ENCODE data around the gene VWA5B2.

VWA5B2 gene

GRCh38 chr3:184261854-184262763 is 32.7 kb downstream of the VWA5B2 start (continued):
- TF ChIP-seq, protein P1, sequence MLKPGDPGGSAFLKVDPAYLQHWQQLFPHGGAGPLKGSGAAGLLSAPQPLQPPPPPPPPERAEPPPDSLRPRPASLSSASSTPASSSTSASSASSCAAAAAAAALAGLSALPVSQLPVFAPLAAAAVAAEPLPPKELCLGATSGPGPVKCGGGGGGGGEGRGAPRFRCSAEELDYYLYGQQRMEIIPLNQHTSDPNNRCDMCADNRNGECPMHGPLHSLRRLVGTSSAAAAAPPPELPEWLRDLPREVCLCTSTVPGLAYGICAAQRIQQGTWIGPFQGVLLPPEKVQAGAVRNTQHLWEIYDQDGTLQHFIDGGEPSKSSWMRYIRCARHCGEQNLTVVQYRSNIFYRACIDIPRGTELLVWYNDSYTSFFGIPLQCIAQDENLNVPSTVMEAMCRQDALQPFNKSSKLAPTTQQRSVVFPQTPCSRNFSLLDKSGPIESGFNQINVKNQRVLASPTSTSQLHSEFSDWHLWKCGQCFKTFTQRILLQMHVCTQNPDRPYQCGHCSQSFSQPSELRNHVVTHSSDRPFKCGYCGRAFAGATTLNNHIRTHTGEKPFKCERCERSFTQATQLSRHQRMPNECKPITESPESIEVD (tag by site-specific recombination; IDR thresholded peaks at IDR 0.05) = no peak
- TF ChIP-seq ZNF426 (tag by site-specific recombination; IDR thresholded peaks at IDR 0.05) = no peak
- TF ChIP-seq ZNF433 (tag by site-specific recombination; IDR thresholded peaks at IDR 0.05; ENCODE audit: low read depth) = no peak
- TF ChIP-seq, protein P2, sequence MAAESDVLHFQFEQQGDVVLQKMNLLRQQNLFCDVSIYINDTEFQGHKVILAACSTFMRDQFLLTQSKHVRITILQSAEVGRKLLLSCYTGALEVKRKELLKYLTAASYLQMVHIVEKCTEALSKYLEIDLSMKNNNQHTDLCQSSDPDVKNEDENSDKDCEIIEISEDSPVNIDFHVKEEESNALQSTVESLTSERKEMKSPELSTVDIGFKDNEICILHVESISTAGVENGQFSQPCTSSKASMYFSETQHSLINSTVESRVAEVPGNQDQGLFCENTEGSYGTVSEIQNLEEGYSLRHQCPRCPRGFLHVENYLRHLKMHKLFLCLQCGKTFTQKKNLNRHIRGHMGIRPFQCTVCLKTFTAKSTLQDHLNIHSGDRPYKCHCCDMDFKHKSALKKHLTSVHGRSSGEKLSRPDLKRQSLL (tag by site-specific recombination; IDR thresholded peaks at IDR 0.05) = no peak
- TF ChIP-seq ZNF292 (tag by site-specific recombination; IDR thresholded peaks at IDR 0.05; ENCODE audit: borderline replicate concordance, low read depth) = no peak
- TF ChIP-seq KLF9 (tag by site-specific recombination; IDR thresholded peaks at IDR 0.05; ENCODE audit: low read depth) = no peak
- TF ChIP-seq ZNF114 (tag by site-specific recombination; IDR thresholded peaks at IDR 0.05) = no peak
- TF ChIP-seq ZNF549 (tag by site-specific recombination; IDR thresholded peaks at IDR 0.05) = no peak
- no peak for TF ChIP-seq ZNF792 (tag by site-specific recombination; IDR thresholded peaks at IDR 0.05)
- TF ChIP-seq, protein P3, sequence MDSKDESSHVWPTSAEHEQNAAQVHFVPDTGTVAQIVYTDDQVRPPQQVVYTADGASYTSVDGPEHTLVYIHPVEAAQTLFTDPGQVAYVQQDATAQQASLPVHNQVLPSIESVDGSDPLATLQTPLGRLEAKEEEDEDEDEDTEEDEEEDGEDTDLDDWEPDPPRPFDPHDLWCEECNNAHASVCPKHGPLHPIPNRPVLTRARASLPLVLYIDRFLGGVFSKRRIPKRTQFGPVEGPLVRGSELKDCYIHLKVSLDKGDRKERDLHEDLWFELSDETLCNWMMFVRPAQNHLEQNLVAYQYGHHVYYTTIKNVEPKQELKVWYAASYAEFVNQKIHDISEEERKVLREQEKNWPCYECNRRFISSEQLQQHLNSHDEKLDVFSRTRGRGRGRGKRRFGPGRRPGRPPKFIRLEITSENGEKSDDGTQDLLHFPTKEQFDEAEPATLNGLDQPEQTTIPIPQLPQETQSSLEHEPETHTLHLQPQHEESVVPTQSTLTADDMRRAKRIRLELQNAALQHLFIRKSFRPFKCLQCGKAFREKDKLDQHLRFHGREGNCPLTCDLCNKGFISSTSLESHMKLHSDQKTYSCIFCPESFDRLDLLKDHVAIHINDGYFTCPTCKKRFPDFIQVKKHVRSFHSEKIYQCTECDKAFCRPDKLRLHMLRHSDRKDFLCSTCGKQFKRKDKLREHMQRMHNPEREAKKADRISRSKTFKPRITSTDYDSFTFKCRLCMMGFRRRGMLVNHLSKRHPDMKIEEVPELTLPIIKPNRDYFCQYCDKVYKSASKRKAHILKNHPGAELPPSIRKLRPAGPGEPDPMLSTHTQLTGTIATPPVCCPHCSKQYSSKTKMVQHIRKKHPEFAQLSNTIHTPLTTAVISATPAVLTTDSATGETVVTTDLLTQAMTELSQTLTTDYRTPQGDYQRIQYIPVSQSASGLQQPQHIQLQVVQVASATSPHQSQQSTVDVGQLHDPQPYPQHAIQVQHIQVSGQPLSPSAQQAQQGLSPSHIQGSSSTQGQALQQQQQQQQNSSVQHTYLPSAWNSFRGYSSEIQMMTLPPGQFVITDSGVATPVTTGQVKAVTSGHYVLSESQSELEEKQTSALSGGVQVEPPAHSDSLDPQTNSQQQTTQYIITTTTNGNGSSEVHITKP (tag by site-specific recombination; IDR thresholded peaks at IDR 0.05) = peak; percentile 75
- TF ChIP-seq ZFP69B (tag by site-specific recombination; IDR thresholded peaks at IDR 0.05) = no peak
- TF ChIP-seq, protein P4, sequence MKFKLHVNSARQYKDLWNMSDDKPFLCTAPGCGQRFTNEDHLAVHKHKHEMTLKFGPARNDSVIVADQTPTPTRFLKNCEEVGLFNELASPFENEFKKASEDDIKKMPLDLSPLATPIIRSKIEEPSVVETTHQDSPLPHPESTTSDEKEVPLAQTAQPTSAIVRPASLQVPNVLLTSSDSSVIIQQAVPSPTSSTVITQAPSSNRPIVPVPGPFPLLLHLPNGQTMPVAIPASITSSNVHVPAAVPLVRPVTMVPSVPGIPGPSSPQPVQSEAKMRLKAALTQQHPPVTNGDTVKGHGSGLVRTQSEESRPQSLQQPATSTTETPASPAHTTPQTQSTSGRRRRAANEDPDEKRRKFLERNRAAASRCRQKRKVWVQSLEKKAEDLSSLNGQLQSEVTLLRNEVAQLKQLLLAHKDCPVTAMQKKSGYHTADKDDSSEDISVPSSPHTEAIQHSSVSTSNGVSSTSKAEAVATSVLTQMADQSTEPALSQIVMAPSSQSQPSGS (tag by site-specific recombination; IDR thresholded peaks at IDR 0.05; ENCODE audit: low read depth) = no peak
- TF ChIP-seq SCRT2 (tag by site-specific recombination; IDR thresholded peaks at IDR 0.05) = peak; percentile 83
- TF ChIP-seq ZNF266 (tag by site-specific recombination; IDR thresholded peaks at IDR 0.05; ENCODE audit: low read depth) = no peak
- no peak for TF ChIP-seq WT1 (tag by site-specific recombination; IDR thresholded peaks at IDR 0.05)
- no peak for TF ChIP-seq ZNF544 (tag by site-specific recombination; IDR thresholded peaks at IDR 0.05)
- TF ChIP-seq ZNF704 (tag by site-specific recombination; IDR thresholded peaks at IDR 0.05) = no peak
- TF ChIP-seq ZNF140 (tag by site-specific recombination; IDR thresholded peaks at IDR 0.05) = no peak
- TF ChIP-seq ZNF501 (tag by site-specific recombination; IDR thresholded peaks at IDR 0.05) = 0 out of 2 replicates have a peak, but pooled peaks have one; percentile 24
- no peak for TF ChIP-seq ZNF555 (tag by site-specific recombination; conservative IDR thresholded peaks at IDR 0.05)
- peak; percentile 41; the same call in 1 of the 2 replicates for TF ChIP-seq ZNF366 (tag by site-specific recombination; conservative IDR thresholded peaks at IDR 0.05)
- TF ChIP-seq ZFP41 (tag by site-specific recombination; IDR thresholded peaks at IDR 0.05; ENCODE audit: borderline replicate concordance) = no peak
- no peak for TF ChIP-seq ZNF174 (tag by site-specific recombination; IDR thresholded peaks at IDR 0.05)
- no peak for TF ChIP-seq ZNF155 (tag by site-specific recombination; IDR thresholded peaks at IDR 0.05)
- no peak for TF ChIP-seq OSR2 (tag by site-specific recombination; IDR thresholded peaks at IDR 0.05)
- TF ChIP-seq ZNF529 (tag by site-specific recombination; IDR thresholded peaks at IDR 0.05; ENCODE audit: insufficient replicate concordance) = no peak
- no peak for TF ChIP-seq MEIS1 (CRISPR knock-in tag; IDR thresholded peaks at IDR 0.05; ENCODE audit: borderline replicate concordance)
- TF ChIP-seq EGR2 (tag by site-specific recombination; IDR thresholded peaks at IDR 0.05; ENCODE audit: low read depth) = no peak
- TF ChIP-seq, protein P5, sequence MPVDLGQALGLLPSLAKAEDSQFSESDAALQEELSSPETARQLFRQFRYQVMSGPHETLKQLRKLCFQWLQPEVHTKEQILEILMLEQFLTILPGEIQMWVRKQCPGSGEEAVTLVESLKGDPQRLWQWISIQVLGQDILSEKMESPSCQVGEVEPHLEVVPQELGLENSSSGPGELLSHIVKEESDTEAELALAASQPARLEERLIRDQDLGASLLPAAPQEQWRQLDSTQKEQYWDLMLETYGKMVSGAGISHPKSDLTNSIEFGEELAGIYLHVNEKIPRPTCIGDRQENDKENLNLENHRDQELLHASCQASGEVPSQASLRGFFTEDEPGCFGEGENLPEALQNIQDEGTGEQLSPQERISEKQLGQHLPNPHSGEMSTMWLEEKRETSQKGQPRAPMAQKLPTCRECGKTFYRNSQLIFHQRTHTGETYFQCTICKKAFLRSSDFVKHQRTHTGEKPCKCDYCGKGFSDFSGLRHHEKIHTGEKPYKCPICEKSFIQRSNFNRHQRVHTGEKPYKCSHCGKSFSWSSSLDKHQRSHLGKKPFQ (tag by site-specific recombination; IDR thresholded peaks at IDR 0.05) = no peak

Data from HEK293 (cell line).